Epithelial cell of proximal tubule (primary cell): Measurements from ENCODE around the gene FOXO6. TPM values are rescaled to one million over a fixed set of nuclear protein-coding genes. Genes with fewer than 3 reads are reported as not detected.

ENCODE experiments used
- DNase-seq: peaks from one replicate; pipeline ENCODE4 v3.0.0-alpha.2; 2011; ENCODE audit warnings: low read depth
- H3K4me3 ChIP-seq: 2 replicates; pipeline ENCODE4 v1.5.1; 2011; ENCODE audit warnings: low read depth, mild to moderate bottlenecking, low read length
- total RNA-seq: library from RNA; depleted of rRNA; stranded (reverse); fragments of >200 nt; gene quantifications from 2 replicates; pipeline ENCODE4 v1.2.3, GENCODE V29; 2015
- TF ChIP-seq, protein P1 (sequence below): conservative IDR thresholded peaks from 2 replicates; pipeline ENCODE4 v1.5.1; 2012; ENCODE audit warnings: low read depth, mild to moderate bottlenecking, low read length

The FOXO6 gene
- total RNA-seq, 1 donor from 2014 or later, result 0.52 TPM

DNA sequence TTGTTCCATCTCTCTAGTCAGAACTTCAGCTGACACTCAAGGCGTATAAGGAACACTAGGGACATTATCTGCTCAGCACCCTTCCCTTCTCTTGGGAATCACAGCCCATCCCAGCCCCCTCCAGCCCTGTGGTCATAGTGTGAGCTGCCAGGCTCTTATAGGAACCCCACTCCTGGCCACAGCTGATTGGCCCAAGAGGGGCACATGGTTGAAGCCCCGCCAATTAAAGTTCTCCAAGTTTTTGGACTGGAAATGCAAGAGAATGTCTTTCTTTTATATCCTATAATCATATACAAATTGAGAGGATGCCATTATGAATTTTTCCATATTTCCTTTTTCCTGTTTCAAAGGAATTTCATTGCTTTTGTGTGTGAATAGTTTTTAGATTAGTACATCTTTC is 40.7 kb downstream of the FOXO6 start:
- DNase-seq, result no peak
- TF ChIP-seq, protein P1, sequence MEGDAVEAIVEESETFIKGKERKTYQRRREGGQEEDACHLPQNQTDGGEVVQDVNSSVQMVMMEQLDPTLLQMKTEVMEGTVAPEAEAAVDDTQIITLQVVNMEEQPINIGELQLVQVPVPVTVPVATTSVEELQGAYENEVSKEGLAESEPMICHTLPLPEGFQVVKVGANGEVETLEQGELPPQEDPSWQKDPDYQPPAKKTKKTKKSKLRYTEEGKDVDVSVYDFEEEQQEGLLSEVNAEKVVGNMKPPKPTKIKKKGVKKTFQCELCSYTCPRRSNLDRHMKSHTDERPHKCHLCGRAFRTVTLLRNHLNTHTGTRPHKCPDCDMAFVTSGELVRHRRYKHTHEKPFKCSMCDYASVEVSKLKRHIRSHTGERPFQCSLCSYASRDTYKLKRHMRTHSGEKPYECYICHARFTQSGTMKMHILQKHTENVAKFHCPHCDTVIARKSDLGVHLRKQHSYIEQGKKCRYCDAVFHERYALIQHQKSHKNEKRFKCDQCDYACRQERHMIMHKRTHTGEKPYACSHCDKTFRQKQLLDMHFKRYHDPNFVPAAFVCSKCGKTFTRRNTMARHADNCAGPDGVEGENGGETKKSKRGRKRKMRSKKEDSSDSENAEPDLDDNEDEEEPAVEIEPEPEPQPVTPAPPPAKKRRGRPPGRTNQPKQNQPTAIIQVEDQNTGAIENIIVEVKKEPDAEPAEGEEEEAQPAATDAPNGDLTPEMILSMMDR, result no peak

GRCh38 chr1:41404308-41404761 is 43.1 kb downstream of the FOXO6 start:
- no peak for DNase-seq
- TF ChIP-seq, protein P1, result no peak
- H3K4me3 ChIP-seq, result no peak overlapping the region

More for the DNA sequence above, 40.7 kb downstream of the FOXO6 start:
- no peak overlapping the region for H3K4me3 ChIP-seq

GRCh38 chr1:41407664-41408252 is 46.5 kb downstream of the FOXO6 start:
- TF ChIP-seq, protein P1, result no peak
- no peak for DNase-seq
- H3K4me3 ChIP-seq, result no peak overlapping the region

GRCh38 chr1:41408691-41409090 is 47.5 kb downstream of the FOXO6 start:
- DNase-seq, result no peak
- no peak overlapping the region for H3K4me3 ChIP-seq
- TF ChIP-seq, protein P1, result no peak

DNA sequence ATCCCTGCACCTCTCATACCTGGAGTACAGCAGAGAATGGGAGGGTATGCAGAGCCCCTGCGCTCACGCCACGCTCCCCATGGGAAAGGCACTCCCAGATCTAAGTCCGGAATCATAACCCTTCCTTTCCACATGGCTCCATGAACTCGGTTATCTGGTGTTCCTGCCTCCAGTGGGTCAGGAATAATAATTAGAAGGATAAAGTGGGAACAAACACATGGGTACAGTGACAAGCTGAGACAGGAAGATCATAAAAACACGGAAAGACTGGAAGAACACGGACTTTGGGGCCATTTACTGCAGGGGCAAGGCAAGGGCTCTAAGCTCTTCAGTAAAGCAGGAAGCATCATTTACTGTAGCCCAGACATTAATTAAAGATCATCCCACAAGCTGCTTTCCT is 48.6 kb downstream of the FOXO6 start:
- H3K4me3 ChIP-seq, result no peak overlapping the region
- TF ChIP-seq, protein P1, result no peak
- no peak for DNase-seq

GRCh38 chr1:41410462-41410861 is 49.2 kb downstream of the FOXO6 start:
- H3K4me3 ChIP-seq, result no peak overlapping the region
- TF ChIP-seq, protein P1, result no peak
- DNase-seq, result no peak

- no peak for DNase-seq
- H3K4me3 ChIP-seq, result no peak overlapping the region
- TF ChIP-seq, protein P1, result no peak
Measured at GRCh38 chr1:41411229-41411628, 50.0 kb downstream of the FOXO6 start.
